ENCODE data around the gene TUSC2.
"Not testable (repeated sequence)": the region's sequence is repeated elsewhere in the genome, so short reads cannot be mapped to it uniquely, and the experiment has no call there.

Gene TUSC2

DNA sequence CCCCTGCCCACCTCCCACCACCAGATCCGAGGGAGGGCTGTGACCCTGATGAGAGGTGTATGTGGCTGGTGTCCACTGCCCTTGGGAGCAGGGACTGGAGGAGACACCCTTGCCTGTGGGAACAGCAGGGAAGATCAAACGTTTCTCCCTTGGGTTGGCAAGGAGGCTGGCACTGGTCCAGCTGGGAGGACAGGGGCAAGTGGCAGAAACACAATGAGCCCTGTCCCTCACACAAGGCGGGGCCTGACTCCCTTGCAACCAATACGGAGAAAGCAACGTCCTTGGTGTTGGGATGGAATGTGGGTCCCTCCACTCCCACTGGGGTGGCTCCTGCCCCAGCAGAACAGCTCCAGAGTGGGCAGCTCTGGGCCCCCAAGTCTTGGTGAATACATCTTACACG lies 10.7 kb downstream of the TUSC2 start:
- no peak overlapping the region for H3K27ac ChIP-seq
- TF ChIP-seq ZFX (IDR thresholded peaks at IDR 0.05; ENCODE audit: borderline replicate concordance) (no peak), CTCF (IDR thresholded peaks at IDR 0.05) (no peak)

- TF ChIP-seq ZFX (IDR thresholded peaks at IDR 0.05; ENCODE audit: borderline replicate concordance): no peak
- no peak for TF ChIP-seq CTCF (IDR thresholded peaks at IDR 0.05)
- H3K27ac ChIP-seq: no peak overlapping the region
Measured at GRCh38 chr3:50316657-50317242, 11.3 kb downstream of the TUSC2 start.

DNA sequence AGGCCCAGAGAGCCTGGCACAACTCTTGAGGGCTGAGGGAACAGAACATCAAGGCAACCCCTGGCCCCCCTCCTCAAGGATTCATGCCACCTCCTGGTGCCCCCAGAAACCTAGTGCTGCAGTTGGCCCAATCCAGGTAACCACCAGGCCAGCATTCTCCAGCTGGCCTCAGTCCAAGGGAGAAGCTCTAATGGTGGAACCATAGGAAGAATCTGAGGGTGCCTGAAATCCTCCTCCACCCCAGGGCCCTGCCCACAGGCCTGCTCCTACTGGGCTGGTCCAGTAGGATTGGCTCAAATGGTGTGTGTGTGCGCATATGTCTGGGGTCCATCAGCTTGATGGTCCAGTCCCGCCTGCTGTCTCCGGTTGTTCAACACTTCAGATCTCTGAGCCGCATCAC lies 13.2 kb downstream of the TUSC2 start:
- TF ChIP-seq CTCF (IDR thresholded peaks at IDR 0.05): no peak
- TF ChIP-seq ZFX (IDR thresholded peaks at IDR 0.05; ENCODE audit: borderline replicate concordance): no peak
- 0 out of 2 replicates have a peak overlapping the region, but pooled peaks have one; percentile 13 for H3K27ac ChIP-seq

DNA sequence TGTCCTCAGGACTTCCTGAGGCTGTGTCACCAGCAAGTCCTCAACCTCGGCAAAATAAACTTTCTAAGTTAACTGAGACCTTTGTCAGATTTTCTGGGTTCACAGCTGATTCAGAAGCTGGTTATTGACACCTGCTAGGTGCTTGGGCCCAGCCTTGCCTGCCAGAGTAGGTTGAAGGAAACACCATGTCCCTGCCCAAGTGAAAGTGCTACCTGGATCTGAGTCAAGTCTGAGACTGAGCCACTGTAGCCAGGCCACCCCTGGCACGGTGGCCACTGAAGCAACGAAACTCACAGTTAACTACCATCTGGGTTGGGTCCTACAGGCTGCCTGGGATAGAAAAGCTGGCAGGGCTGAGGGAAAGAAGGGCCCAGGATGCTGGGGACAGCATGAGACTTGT lies 13.7 kb downstream of the TUSC2 start:
- 0 out of 2 replicates have a peak overlapping the region, but pooled peaks have one; percentile 13 for H3K27ac ChIP-seq

GRCh38 chr3:50312041-50312440 lies 16.0 kb downstream of the TUSC2 start:
- not testable (repeated sequence) for H3K27ac ChIP-seq

More for the DNA sequence above, 13.7 kb downstream of the TUSC2 start:
- TF ChIP-seq ZFX (IDR thresholded peaks at IDR 0.05; ENCODE audit: borderline replicate concordance): no peak
- TF ChIP-seq CTCF (IDR thresholded peaks at IDR 0.05): no peak

DNA sequence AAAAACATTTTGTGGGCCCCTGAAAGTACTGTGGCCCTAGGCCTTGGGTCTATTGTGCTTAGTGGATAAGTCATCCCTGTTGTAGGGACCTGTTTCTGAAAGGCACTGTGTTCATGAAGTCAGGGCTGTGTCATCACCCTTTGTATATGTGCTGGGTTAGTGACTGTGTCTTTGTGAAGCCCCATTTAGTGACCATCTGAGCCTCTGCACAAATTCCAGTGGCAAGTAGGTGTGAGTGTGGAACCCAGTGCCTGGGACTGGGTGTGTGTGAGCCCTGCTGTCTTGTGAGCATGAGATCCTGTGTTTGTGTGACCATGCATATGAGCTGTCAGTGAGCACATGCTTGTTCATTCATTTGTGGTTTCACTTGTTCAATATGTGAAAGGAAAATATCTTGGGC lies 23.4 kb downstream of the TUSC2 start:
- no peak for TF ChIP-seq CTCF (IDR thresholded peaks at IDR 0.05)
- TF ChIP-seq ZFX (IDR thresholded peaks at IDR 0.05; ENCODE audit: borderline replicate concordance): no peak
- H3K27ac ChIP-seq: no peak overlapping the region

DNA sequence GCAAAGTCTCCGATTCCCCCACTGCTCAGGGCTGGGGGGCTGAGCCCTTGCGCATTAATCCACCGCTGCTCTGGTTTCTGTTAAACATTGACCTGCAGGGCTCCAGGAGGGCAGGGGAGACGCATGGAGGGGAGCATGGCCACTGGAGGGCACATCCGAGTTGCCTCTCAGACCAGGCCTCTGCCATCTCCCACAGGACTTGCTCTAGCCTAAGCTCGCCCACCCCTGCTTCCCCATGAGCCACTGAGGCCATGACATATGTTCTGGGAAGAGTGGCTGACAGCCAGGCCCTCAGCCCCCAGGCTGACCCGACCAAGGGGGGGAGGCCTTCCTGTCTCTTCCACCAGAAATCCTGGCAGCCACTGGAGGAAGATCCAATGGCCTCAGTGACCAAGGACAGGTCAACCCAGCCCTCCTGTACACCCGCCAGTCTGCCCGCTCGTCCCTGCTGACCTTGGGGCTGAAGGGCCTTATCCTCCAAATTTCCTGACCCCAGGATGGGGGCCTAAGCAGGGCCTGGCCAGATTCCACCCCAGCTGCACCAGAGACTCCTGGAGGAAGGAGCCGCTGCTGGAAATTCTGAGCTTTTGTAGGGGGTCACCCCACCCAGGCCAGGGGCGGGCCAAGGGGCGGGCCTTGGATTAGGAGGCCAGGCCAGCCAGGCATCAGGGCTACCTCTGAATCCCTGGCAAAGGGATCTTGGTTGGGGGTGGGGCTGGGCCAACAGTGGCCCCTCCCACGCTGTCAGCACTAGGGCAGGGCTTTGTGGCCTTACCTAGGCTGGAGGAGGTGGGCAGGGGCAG lies 24.8 kb downstream of the TUSC2 start, which contains the start of gene HYAL1:
HYAL1 (minus strand) TSS at position 562 of the 803 bp plus-strand sequence. CDS start 618 bp downstream, outside the sequence.
- no peak for TF ChIP-seq CTCF (IDR thresholded peaks at IDR 0.05)
- H3K27ac ChIP-seq: peak within 1 kb of the TSS; percentile 38; the same call in 1 of the 2 replicates
